ENCODE measurements around the gene MSH2.
"Not testable (repeated sequence)": the region's sequence is repeated elsewhere in the genome, so short reads cannot be mapped to it uniquely, and the experiment has no call there.

The MSH2 gene

DNA sequence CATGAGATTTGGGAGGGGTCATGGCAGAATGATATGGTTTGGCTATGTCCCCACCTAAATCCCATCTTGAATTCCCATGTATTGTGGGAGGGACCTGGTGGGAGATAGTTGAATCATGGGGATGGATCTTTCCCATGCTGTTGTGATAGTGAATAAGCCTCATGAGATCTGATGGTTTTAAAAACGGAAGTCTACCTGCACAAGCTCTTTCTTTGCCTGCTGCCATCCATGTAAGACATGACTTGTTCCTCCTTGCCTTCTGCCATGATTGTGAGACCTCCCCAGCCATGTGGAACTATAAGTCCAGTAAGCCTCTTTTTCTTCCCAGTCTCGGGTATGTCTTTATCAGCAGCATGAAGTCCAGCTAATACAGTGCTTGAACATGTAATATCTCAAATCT, 5.0 kb downstream of the MSH2 start:
- not testable (repeated sequence) for DNase-seq (ENCODE audit: low spot score)

GRCh38 chr2:47414682-47415458, 11.9 kb downstream of the MSH2 start:
- DNase-seq (ENCODE audit: low spot score), result no peak

GRCh38 chr2:47420214-47420613, 17.3 kb downstream of the MSH2 start:
- no peak for DNase-seq (ENCODE audit: low spot score)

GRCh38 chr2:47420683-47421082, 17.7 kb downstream of the MSH2 start:
- DNase-seq (ENCODE audit: low spot score), result not testable (repeated sequence)

GRCh38 chr2:47422016-47422415, 19.1 kb downstream of the MSH2 start:
- no peak for DNase-seq (ENCODE audit: low spot score)

DNA sequence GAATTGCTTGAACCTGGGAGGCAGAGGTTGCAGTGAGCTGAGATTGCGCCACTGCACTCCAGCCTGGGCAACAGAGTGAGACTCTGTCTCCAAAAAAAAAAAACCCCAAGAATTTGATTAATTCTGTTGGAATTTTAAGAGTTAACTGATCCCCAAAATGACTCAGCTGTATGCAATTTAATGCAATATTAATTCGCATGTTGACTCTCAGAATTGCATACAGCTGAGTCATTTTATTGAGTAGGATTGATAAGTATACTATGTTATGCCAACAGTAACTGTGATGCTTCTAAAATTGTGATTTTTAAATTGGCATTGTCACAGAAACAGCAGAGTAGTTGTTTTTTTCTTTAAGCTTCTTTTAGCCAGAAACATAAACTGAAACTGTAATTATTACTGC, 19.6 kb downstream of the MSH2 start:
- DNase-seq (ENCODE audit: low spot score), result no peak

DNA sequence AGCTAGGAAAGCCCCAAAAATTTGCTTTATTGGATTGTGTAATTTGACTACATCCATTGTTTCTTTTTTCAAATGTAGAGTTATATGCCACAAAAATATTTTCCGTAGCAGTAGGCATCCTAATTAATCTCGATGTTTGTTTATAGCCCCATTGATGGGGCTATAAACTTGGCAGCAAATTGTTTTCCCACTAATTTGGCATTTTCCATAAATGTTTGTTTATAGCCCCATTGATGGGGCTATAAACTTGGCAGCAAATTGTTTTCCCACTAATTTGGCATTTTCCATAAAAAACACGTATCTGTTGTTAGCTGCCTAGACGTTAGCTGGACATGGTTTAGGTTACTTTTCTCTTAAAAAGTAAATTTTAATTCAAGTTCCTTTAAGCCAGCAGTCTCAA, 23.8 kb downstream of the MSH2 start:
- no peak for DNase-seq (ENCODE audit: low spot score)

- no peak for DNase-seq (ENCODE audit: low spot score)
Measured at GRCh38 chr2:47429795-47430194, 26.8 kb downstream of the MSH2 start.

DNA sequence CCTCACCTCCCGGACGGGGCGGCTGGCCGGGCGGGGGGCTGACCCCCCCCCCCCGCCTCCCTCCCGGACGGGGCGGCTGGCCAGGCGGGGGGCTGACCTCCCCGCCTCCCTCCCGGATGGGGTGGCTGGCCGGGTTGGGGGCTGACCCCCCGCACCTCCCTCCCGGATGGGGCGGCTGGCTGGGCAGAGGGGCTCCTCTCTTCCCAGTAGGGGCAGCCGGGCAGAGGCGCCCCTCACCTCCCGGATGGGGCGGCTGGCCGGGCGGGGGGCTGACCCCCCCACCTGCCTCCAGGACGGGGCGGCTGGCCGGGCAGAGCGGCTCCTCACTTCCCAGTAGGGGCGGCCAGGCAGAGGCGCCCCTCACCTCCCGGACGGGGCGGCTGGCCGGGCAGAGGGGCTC, 30.1 kb downstream of the MSH2 start:
- not testable (repeated sequence) for DNase-seq (ENCODE audit: low spot score)

- not testable (repeated sequence) for DNase-seq (ENCODE audit: low spot score)
Measured at GRCh38 chr2:47433445-47433844, 30.5 kb downstream of the MSH2 start.

- DNase-seq (ENCODE audit: low spot score), result peak; percentile 34
Measured at GRCh38 chr2:47437287-47437686, 34.3 kb downstream of the MSH2 start.

DNA sequence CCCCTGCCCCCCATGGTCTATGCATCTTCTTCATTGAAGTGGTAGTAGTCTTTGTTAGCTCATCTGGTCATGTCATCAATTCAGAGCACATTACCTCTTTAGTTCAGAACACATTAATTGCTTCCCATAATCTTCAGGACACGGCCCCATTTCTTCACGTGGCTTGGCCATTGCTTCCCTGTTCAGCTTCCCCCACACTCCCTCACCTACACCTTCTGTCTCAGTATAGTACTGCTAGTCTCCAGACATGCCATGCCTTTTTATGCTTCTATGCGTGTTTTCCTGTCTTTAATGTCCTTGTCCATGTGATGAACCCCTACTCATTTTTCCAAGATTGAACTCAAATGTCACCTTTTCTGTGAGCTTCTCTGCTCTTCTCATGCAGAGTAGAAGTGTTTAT, 35.1 kb downstream of the MSH2 start:
- DNase-seq (ENCODE audit: low spot score), result no peak

GRCh38 chr2:47438783-47439182, 35.8 kb downstream of the MSH2 start:
- no peak for DNase-seq (ENCODE audit: low spot score)

DNA sequence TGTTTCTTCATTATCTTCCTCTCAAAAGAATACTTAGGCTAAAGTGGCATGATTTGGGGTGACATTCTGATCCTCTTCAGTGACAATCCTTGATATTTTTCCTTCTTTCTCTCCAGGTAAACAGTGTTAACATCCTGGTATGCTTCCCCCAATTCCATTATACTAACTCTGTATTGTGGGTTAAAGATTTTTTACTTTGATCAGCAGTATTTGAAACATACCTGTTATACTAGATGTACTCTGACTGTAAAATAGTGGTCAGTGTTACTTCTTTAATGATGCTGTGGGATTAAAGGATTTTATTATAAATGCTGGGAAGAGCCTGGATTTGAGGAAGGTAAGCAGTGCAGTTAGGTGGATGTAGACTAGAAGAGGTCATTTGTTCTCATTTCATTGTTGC, 48.8 kb downstream of the MSH2 start:
- no peak for DNase-seq (ENCODE audit: low spot score)

GRCh38 chr2:47452761-47453160, 49.8 kb downstream of the MSH2 start:
- no peak for DNase-seq (ENCODE audit: low spot score)

GRCh38 chr2:47454818-47455217, 51.9 kb downstream of the MSH2 start:
- not testable (repeated sequence) for DNase-seq (ENCODE audit: low spot score)

DNA sequence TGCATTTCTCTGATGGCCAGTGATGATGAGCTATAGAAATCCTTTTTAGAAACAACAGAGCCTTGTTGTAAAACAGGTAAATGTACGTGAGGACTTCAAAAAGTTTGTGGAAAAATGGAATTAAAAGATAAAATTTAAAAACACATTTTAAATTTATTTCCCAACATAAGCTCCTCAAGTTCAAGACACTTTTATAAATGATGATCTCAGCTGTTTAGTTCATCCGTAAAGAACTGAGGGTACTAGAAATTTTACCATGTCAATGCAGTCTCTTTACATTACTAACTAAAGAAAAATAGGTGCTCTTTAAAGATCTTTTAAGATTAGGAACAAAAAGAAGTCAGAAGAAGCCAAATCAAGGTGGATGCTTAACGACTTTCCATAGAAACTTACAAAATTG, 52.5 kb downstream of the MSH2 start:
- no peak for DNase-seq (ENCODE audit: low spot score)

GRCh38 chr2:47456851-47457250, 53.9 kb downstream of the MSH2 start:
- no peak for DNase-seq (ENCODE audit: low spot score)

- DNase-seq (ENCODE audit: low spot score), result no peak
Measured at GRCh38 chr2:47457268-47457667, 54.3 kb downstream of the MSH2 start.

GRCh38 chr2:47459021-47459420, 56.1 kb downstream of the MSH2 start:
- DNase-seq (ENCODE audit: low spot score), result no peak

GRCh38 chr2:47460766-47461165, 57.8 kb downstream of the MSH2 start:
- no peak for DNase-seq (ENCODE audit: low spot score)

- no peak for DNase-seq (ENCODE audit: low spot score)
Measured at GRCh38 chr2:47471429-47472116, 68.6 kb downstream of the MSH2 start.

DNA sequence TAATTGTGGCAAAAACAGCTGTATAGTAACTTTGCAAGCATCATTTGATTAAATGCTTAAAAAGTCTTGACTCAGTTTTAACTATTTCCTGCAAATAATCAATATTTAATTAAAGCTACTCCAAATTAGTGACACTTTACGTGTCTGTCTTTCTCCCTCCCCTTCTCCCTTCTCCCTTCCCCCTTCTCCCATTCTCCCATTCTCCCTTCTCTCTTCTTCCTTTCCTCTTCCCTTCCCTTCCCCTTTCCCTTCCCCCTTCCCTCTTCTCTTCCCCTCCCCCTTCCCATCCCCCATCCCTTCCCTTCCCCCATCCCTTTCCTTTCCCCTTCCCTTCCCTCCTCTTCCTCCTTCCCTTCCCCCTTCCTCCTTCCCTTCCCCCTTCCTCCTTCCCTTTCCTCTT, 76.9 kb downstream of the MSH2 start:
- DNase-seq (ENCODE audit: low spot score), result no peak

DNA sequence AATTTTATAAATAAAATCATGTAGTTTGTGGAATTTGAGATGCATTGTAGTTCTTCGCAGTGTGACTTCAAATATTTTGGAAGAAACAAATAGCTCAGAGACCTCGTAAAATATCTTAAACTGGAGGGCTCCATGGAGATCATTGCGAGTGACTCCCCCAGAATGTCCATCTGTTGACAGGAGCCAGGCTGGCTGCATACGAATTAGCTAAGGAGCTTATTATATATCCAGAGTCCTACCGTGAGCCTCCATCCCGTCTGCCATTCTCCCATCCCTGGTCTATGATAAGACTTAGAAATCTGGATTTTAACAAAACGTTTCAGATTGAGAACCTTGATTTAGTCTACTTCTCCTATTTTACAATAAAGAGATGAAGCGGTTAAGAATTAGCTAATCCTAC, 80.2 kb downstream of the MSH2 start:
- peak; percentile 68 for DNase-seq (ENCODE audit: low spot score)

All from D341Med (cell line).